Measurements from ENCODE around the gene RAB11FIP4.
"Not testable (repeated sequence)": the region's sequence is repeated elsewhere in the genome, so short reads cannot be mapped to it uniquely, and the experiment has no call there.

Gene RAB11FIP4

GRCh38 chr17:31437720-31438400 lies 46.4 kb downstream of the RAB11FIP4 start:
- Histone ChIP-seq H3K4me3 (ENCODE audit: low read depth, low read length) (no peak overlapping the region), H3K36me3 (ENCODE audit: control insufficient read depth, insufficient read depth, low read length) (no peaks in the 10 kb centered on the region), H3K27ac (ENCODE audit: low read depth, low read length) (no peak overlapping the region), H3K9me3 (ENCODE audit: control insufficient read depth, insufficient read depth, low read depth, low read length) (no peaks in the 10 kb centered on the region), H3K4me1 (ENCODE audit: control insufficient read depth, insufficient read depth, low read length) (peaks cover 3% of the 10 kb centered on the region), H3K27me3 (ENCODE audit: control insufficient read depth, insufficient read depth, low read length) (no peaks in the 10 kb centered on the region), H3K9ac (ENCODE audit: low read length) (no peak overlapping the region)

GRCh38 chr17:31439716-31440115 lies 48.2 kb downstream of the RAB11FIP4 start:
- H3K9ac ChIP-seq (ENCODE audit: low read length), result no peak overlapping the region
- no peaks in the 10 kb centered on the region for H3K27me3 ChIP-seq (ENCODE audit: control insufficient read depth, insufficient read depth, low read length)
- H3K27ac ChIP-seq (ENCODE audit: low read depth, low read length), result no peak overlapping the region

GRCh38 chr17:31442276-31442675 lies 50.8 kb downstream of the RAB11FIP4 start:
- Histone ChIP-seq H3K4me1 (ENCODE audit: control insufficient read depth, insufficient read depth, low read length) (peaks cover 3% of the 10 kb centered on the region), H3K36me3 (ENCODE audit: control insufficient read depth, insufficient read depth, low read length) (no peaks in the 10 kb centered on the region), H3K9ac (ENCODE audit: low read length) (no peak overlapping the region), H3K4me3 (ENCODE audit: low read depth, low read length) (no peak overlapping the region), H3K27me3 (ENCODE audit: control insufficient read depth, insufficient read depth, low read length) (no peaks in the 10 kb centered on the region), H3K27ac (ENCODE audit: low read depth, low read length) (no peak overlapping the region), H3K9me3 (ENCODE audit: control insufficient read depth, insufficient read depth, low read depth, low read length) (no peaks in the 10 kb centered on the region)

More at GRCh38 chr17:31439716-31440115, 48.2 kb downstream of the RAB11FIP4 start:
- no peak overlapping the region for H3K4me3 ChIP-seq (ENCODE audit: low read depth, low read length)
- H3K4me1 ChIP-seq (ENCODE audit: control insufficient read depth, insufficient read depth, low read length), result peaks cover 3% of the 10 kb centered on the region
- no peaks in the 10 kb centered on the region for H3K9me3 ChIP-seq (ENCODE audit: control insufficient read depth, insufficient read depth, low read depth, low read length)
- no peaks in the 10 kb centered on the region for H3K36me3 ChIP-seq (ENCODE audit: control insufficient read depth, insufficient read depth, low read length)

GRCh38 chr17:31442856-31443255 lies 51.4 kb downstream of the RAB11FIP4 start:
- H3K9me3 ChIP-seq (ENCODE audit: control insufficient read depth, insufficient read depth, low read depth, low read length); H3K4me3 ChIP-seq (ENCODE audit: low read depth, low read length); H3K27me3 ChIP-seq (ENCODE audit: control insufficient read depth, insufficient read depth, low read length); H3K4me1 ChIP-seq (ENCODE audit: control insufficient read depth, insufficient read depth, low read length); H3K27ac ChIP-seq (ENCODE audit: low read depth, low read length); H3K9ac ChIP-seq (ENCODE audit: low read length); H3K36me3 ChIP-seq (ENCODE audit: control insufficient read depth, insufficient read depth, low read length): not testable (repeated sequence)

- Histone ChIP-seq H3K27ac (ENCODE audit: low read depth, low read length) (no peak overlapping the region), H3K9me3 (ENCODE audit: control insufficient read depth, insufficient read depth, low read depth, low read length) (no peaks in the 10 kb centered on the region), H3K27me3 (ENCODE audit: control insufficient read depth, insufficient read depth, low read length) (no peaks in the 10 kb centered on the region), H3K9ac (ENCODE audit: low read length) (no peak overlapping the region), H3K4me3 (ENCODE audit: low read depth, low read length) (no peak overlapping the region), H3K4me1 (ENCODE audit: control insufficient read depth, insufficient read depth, low read length) (no peaks in the 10 kb centered on the region), H3K36me3 (ENCODE audit: control insufficient read depth, insufficient read depth, low read length) (no peaks in the 10 kb centered on the region)
Observed at GRCh38 chr17:31443386-31443785, 51.9 kb downstream of the RAB11FIP4 start.

GRCh38 chr17:31444026-31444425 lies 52.6 kb downstream of the RAB11FIP4 start:
- Histone ChIP-seq H3K4me1 (ENCODE audit: control insufficient read depth, insufficient read depth, low read length) (peaks cover under 1% of the 10 kb centered on the region; the same call in 1 of the 2 replicates), H3K9ac (ENCODE audit: low read length) (no peak overlapping the region), H3K27ac (ENCODE audit: low read depth, low read length) (no peak overlapping the region), H3K27me3 (ENCODE audit: control insufficient read depth, insufficient read depth, low read length) (no peaks in the 10 kb centered on the region), H3K4me3 (ENCODE audit: low read depth, low read length) (no peak overlapping the region), H3K36me3 (ENCODE audit: control insufficient read depth, insufficient read depth, low read length) (no peaks in the 10 kb centered on the region), H3K9me3 (ENCODE audit: control insufficient read depth, insufficient read depth, low read depth, low read length) (no peaks in the 10 kb centered on the region)

- H3K27me3 ChIP-seq (ENCODE audit: control insufficient read depth, insufficient read depth, low read length), result no peaks in the 10 kb centered on the region
- H3K4me1 ChIP-seq (ENCODE audit: control insufficient read depth, insufficient read depth, low read length), result peaks cover 3% of the 10 kb centered on the region; the same call in 1 of the 2 replicates
- no peak overlapping the region for H3K27ac ChIP-seq (ENCODE audit: low read depth, low read length)
- H3K36me3 ChIP-seq (ENCODE audit: control insufficient read depth, insufficient read depth, low read length), result no peaks in the 10 kb centered on the region
- no peaks in the 10 kb centered on the region for H3K9me3 ChIP-seq (ENCODE audit: control insufficient read depth, insufficient read depth, low read depth, low read length)
- no peak overlapping the region for H3K9ac ChIP-seq (ENCODE audit: low read length)
- H3K4me3 ChIP-seq (ENCODE audit: low read depth, low read length), result no peak overlapping the region
Observed at GRCh38 chr17:31446195-31446967, 54.9 kb downstream of the RAB11FIP4 start.

GRCh38 chr17:31448467-31449077 lies 57.1 kb downstream of the RAB11FIP4 start:
- Histone ChIP-seq H3K27me3 (ENCODE audit: control insufficient read depth, insufficient read depth, low read length) (no peaks in the 10 kb centered on the region), H3K36me3 (ENCODE audit: control insufficient read depth, insufficient read depth, low read length) (no peaks in the 10 kb centered on the region), H3K4me3 (ENCODE audit: low read depth, low read length) (no peak overlapping the region), H3K4me1 (ENCODE audit: control insufficient read depth, insufficient read depth, low read length) (peaks cover 11% of the 10 kb centered on the region; the same call in 1 of the 2 replicates), H3K9me3 (ENCODE audit: control insufficient read depth, insufficient read depth, low read depth, low read length) (no peaks in the 10 kb centered on the region), H3K27ac (ENCODE audit: low read depth, low read length) (no peak overlapping the region), H3K9ac (ENCODE audit: low read length) (no peak overlapping the region)

GRCh38 chr17:31449111-31449510 lies 57.6 kb downstream of the RAB11FIP4 start:
- Histone ChIP-seq H3K27ac (ENCODE audit: low read depth, low read length) (no peak overlapping the region), H3K36me3 (ENCODE audit: control insufficient read depth, insufficient read depth, low read length) (no peaks in the 10 kb centered on the region), H3K9me3 (ENCODE audit: control insufficient read depth, insufficient read depth, low read depth, low read length) (no peaks in the 10 kb centered on the region), H3K4me3 (ENCODE audit: low read depth, low read length) (no peak overlapping the region), H3K4me1 (ENCODE audit: control insufficient read depth, insufficient read depth, low read length) (peaks cover 11% of the 10 kb centered on the region; the same call in 1 of the 2 replicates), H3K27me3 (ENCODE audit: control insufficient read depth, insufficient read depth, low read length) (no peaks in the 10 kb centered on the region), H3K9ac (ENCODE audit: low read length) (no peak overlapping the region)

- Histone ChIP-seq H3K9ac (ENCODE audit: low read length) (no peak overlapping the region), H3K4me1 (ENCODE audit: control insufficient read depth, insufficient read depth, low read length) (peaks cover 11% of the 10 kb centered on the region; the same call in 1 of the 2 replicates), H3K27me3 (ENCODE audit: control insufficient read depth, insufficient read depth, low read length) (no peaks in the 10 kb centered on the region)
Observed at GRCh38 chr17:31449746-31450145, 58.3 kb downstream of the RAB11FIP4 start.

GRCh38 chr17:31452101-31452500 lies 60.6 kb downstream of the RAB11FIP4 start:
- H3K27ac ChIP-seq (ENCODE audit: low read depth, low read length), result no peak overlapping the region
- no peaks in the 10 kb centered on the region for H3K36me3 ChIP-seq (ENCODE audit: control insufficient read depth, insufficient read depth, low read length)
- H3K27me3 ChIP-seq (ENCODE audit: control insufficient read depth, insufficient read depth, low read length), result no peaks in the 10 kb centered on the region
- no peak overlapping the region for H3K9ac ChIP-seq (ENCODE audit: low read length)
- H3K4me3 ChIP-seq (ENCODE audit: low read depth, low read length), result no peak overlapping the region
- H3K4me1 ChIP-seq (ENCODE audit: control insufficient read depth, insufficient read depth, low read length), result peaks cover 16% of the 10 kb centered on the region
- H3K9me3 ChIP-seq (ENCODE audit: control insufficient read depth, insufficient read depth, low read depth, low read length), result peaks cover 5% of the 10 kb centered on the region; the same call in 1 of the 2 replicates

More at GRCh38 chr17:31449746-31450145, 58.3 kb downstream of the RAB11FIP4 start:
- no peak overlapping the region for H3K27ac ChIP-seq (ENCODE audit: low read depth, low read length)
- H3K9me3 ChIP-seq (ENCODE audit: control insufficient read depth, insufficient read depth, low read depth, low read length), result no peaks in the 10 kb centered on the region
- H3K36me3 ChIP-seq (ENCODE audit: control insufficient read depth, insufficient read depth, low read length), result no peaks in the 10 kb centered on the region
- no peak overlapping the region for H3K4me3 ChIP-seq (ENCODE audit: low read depth, low read length)
